ENCODE data around the gene ZNF630. TPM values are rescaled to one million over a fixed set of nuclear protein-coding genes. Genes with fewer than 3 reads are reported as not detected.
"Not testable (repeated sequence)": the region's sequence is repeated elsewhere in the genome, so short reads cannot be mapped to it uniquely, and the experiment has no call there.

The ZNF630 gene
- polyA plus RNA-seq, 4 donors: 0.54 to 3.3 (median 2.1) TPM

DNA sequence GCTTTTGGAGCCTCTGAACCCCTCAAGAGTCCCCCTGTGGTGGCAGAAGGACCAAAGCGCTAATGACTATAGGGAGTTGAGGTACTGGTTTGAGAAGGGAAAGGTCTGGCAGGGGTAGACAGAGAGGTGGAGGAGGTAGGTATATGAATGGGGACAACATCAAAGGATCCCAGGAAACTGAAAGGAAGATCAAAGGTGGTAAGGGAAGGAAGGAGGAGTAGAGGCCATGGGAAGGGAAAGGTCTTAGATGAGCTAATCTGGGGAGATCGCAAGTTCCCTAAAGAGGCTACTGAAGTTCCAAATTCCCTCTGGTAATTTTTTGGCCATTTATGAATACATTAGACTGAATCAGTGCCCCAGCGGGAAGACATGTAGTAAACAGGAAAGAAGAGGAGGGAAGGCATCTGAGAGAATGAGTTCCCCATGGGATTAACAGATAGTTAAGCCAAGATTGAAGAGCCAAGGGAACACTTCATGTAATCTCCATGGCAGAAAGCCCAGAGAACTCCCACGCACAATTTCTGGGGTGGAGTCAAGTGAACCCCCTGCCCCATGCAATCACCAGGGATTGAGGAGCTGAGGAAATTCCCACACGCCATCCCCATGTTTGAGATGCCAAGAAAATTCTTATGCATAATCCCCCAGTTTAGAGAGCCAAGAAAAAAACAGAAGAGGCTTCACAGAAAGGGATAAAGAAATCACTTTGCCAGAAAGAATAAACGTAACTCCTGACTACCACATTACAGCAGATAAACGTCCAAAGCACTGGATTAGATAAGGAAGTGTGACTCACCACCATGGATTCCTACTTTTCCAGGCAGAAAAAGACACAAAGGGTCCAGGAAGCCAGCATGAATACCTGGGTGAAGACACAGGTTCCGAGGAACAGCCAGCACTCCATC is 25.8 kb downstream of the ZNF630 start:
- Histone ChIP-seq H3K27ac (ENCODE audit: low read depth in 1 of 3, low read length in 2 of 3) (peak overlapping the region in 1 of 3 donors; percentile 44), H3K4me1 (ENCODE audit: control insufficient read depth in 3 of 3, insufficient read depth in 2 of 3, low read depth in 1 of 3, low read length in 2 of 3) (no peaks in the 10 kb centered on the region), H3K27me3 (ENCODE audit: control insufficient read depth in 3 of 3, insufficient read depth in 3 of 3, low read length in 3 of 3) (no peaks in the 10 kb centered on the region), H3K36me3 (ENCODE audit: control insufficient read depth in 3 of 3, insufficient read depth in 2 of 3, low read depth in 1 of 3, low read length in 3 of 3) (peaks cover 0 to 2% (median 0%) of the 10 kb centered on the region in 3 donors), H3K9me3 (ENCODE audit: control insufficient read depth in 2 of 2, insufficient read depth in 1 of 2, low read depth in 1 of 2, low read length in 1 of 2) (no peaks in the 10 kb centered on the region), H3K4me3 (ENCODE audit: low read depth in 1 of 3, low read length in 3 of 3) (no peak overlapping the region)
- DNase-seq (no peak), FAIRE-seq (no peak)
- 56 to 70% (median 57%) methylated on average over 8 of the region's 8 CpGs for WGBS, 3 donors

DNA sequence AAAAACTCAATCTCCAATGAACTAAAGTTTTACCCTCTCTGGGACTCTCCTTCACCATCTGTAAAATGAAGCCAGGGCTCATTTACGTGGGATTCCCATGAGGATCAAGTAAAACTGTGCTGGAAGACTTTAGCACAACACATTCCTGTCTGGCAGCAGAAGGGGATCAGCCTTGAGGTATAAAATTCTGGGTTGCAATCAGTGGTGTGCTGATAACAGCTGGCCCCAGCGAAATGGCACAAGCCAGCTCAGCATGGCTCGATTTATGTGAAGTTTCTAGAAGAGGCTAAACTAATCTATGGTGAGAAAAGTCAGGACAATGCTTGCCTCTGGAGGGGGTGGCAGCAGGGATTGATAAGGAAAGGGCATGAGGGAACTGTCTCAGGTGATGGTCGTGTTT is 28.4 kb downstream of the ZNF630 start:
- Histone ChIP-seq H3K4me3 (ENCODE audit: low read depth in 1 of 3, low read length in 3 of 3) (no peak overlapping the region), H3K27me3 (ENCODE audit: control insufficient read depth in 3 of 3, insufficient read depth in 3 of 3, low read length in 3 of 3) (no peaks in the 10 kb centered on the region), H3K36me3 (ENCODE audit: control insufficient read depth in 3 of 3, insufficient read depth in 2 of 3, low read depth in 1 of 3, low read length in 3 of 3) (peaks cover 0 to 2% (median 0%) of the 10 kb centered on the region in 3 donors), H3K27ac (ENCODE audit: low read depth in 1 of 3, low read length in 2 of 3) (no peak overlapping the region), H3K9me3 (ENCODE audit: control insufficient read depth in 2 of 2, insufficient read depth in 1 of 2, low read depth in 1 of 2, low read length in 1 of 2) (no peaks in the 10 kb centered on the region), H3K4me1 (ENCODE audit: control insufficient read depth in 3 of 3, insufficient read depth in 2 of 3, low read depth in 1 of 3, low read length in 2 of 3) (no peaks in the 10 kb centered on the region)
- 69 to 84% (median 77%) methylated on average over 4 of the region's 4 CpGs for WGBS, 3 donors
- FAIRE-seq: no peak
- DNase-seq: no peak

DNA sequence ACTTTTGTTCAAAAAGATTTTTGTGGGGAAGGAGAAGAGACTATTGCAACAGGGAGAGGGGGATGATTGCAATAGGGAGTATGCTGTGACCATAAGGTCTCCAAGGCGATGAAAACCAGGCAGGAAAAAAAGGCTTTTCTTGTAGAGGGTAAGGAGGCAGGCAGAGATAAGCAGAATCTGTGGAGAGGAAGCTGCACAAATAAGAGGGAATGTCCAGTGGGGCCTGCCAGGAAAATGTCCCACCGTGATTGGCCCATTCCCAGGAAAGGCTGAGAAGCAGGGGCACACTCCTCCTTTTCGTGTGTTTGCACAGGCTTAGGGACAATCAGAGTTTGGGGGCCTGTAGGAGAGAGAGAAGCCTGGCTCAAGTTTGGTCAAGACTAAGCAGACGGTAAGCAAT is 35.5 kb downstream of the ZNF630 start:
- 66 to 72% (median 70%) methylated on average over 4 of the region's 4 CpGs for WGBS, 3 donors
- DNase-seq: no peak
- no peak overlapping the region for H3K27ac ChIP-seq (ENCODE audit: low read depth in 1 of 3, low read length in 2 of 3)
- FAIRE-seq: no peak
- no peak overlapping the region for H3K4me3 ChIP-seq (ENCODE audit: low read depth in 1 of 3, low read length in 3 of 3)
- no peaks in the 10 kb centered on the region for H3K36me3 ChIP-seq (ENCODE audit: control insufficient read depth in 3 of 3, insufficient read depth in 2 of 3, low read depth in 1 of 3, low read length in 3 of 3)
- H3K4me1 ChIP-seq (ENCODE audit: control insufficient read depth in 3 of 3, insufficient read depth in 2 of 3, low read depth in 1 of 3, low read length in 2 of 3): no peaks in the 10 kb centered on the region
- H3K9me3 ChIP-seq (ENCODE audit: control insufficient read depth in 2 of 2, insufficient read depth in 1 of 2, low read depth in 1 of 2, low read length in 1 of 2): no peaks in the 10 kb centered on the region
- H3K27me3 ChIP-seq (ENCODE audit: control insufficient read depth in 3 of 3, insufficient read depth in 3 of 3, low read length in 3 of 3): no peaks in the 10 kb centered on the region

- DNase-seq; FAIRE-seq; H3K4me3 ChIP-seq (ENCODE audit: low read depth in 1 of 3, low read length in 3 of 3); H3K36me3 ChIP-seq (ENCODE audit: control insufficient read depth in 3 of 3, insufficient read depth in 2 of 3, low read depth in 1 of 3, low read length in 3 of 3); H3K9me3 ChIP-seq (ENCODE audit: control insufficient read depth in 2 of 2, insufficient read depth in 1 of 2, low read depth in 1 of 2, low read length in 1 of 2); H3K4me1 ChIP-seq (ENCODE audit: control insufficient read depth in 3 of 3, insufficient read depth in 2 of 3, low read depth in 1 of 3, low read length in 2 of 3); H3K27ac ChIP-seq (ENCODE audit: low read depth in 1 of 3, low read length in 2 of 3); H3K27me3 ChIP-seq (ENCODE audit: control insufficient read depth in 3 of 3, insufficient read depth in 3 of 3, low read length in 3 of 3): not testable (repeated sequence)
- 75 to 80% (median 76%) methylated on average over 9 to 10 of the region's 10 CpGs for WGBS, 3 donors
Observed at GRCh38 chrX:48030641-48031173, 40.7 kb downstream of the ZNF630 start.

- FAIRE-seq (no peak), DNase-seq (no peak)
- H3K4me3 ChIP-seq (ENCODE audit: low read depth in 1 of 3, low read length in 3 of 3): no peak overlapping the region
- no peaks in the 10 kb centered on the region for H3K9me3 ChIP-seq (ENCODE audit: control insufficient read depth in 2 of 2, insufficient read depth in 1 of 2, low read depth in 1 of 2, low read length in 1 of 2)
- no peaks in the 10 kb centered on the region for H3K4me1 ChIP-seq (ENCODE audit: control insufficient read depth in 3 of 3, insufficient read depth in 2 of 3, low read depth in 1 of 3, low read length in 2 of 3)
- 82 to 91% (median 89%) methylated on average over 10 of the region's 10 CpGs for WGBS, 3 donors
- peaks cover 0 to 4% (median 0%) of the 10 kb centered on the region in 3 donors for H3K36me3 ChIP-seq (ENCODE audit: control insufficient read depth in 3 of 3, insufficient read depth in 2 of 3, low read depth in 1 of 3, low read length in 3 of 3)
- no peaks in the 10 kb centered on the region for H3K27me3 ChIP-seq (ENCODE audit: control insufficient read depth in 3 of 3, insufficient read depth in 3 of 3, low read length in 3 of 3)
- no peak overlapping the region for H3K27ac ChIP-seq (ENCODE audit: low read depth in 1 of 3, low read length in 2 of 3)
Observed at GRCh38 chrX:48030237-48030636, 41.2 kb downstream of the ZNF630 start.

DNA sequence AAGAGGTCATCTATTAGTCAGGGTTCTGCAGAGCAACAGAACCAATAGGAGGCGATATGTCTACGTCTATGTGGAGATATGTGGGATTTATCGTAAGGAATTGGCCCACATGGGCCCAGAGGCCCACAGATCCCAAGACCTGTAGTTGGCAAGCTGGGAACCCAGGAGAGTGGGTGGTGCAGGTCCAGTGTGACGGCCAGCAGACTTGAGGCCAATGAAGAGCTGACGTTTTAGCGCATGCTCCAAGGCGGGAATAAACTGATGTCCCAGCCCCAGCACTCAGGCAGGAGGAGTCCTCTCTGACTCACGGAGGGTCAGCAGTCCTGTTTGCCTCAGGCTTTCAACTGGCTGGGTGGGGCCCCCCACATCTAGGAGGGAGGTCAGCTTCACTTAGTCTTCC is 43.3 kb downstream of the ZNF630 start:
- Histone ChIP-seq H3K4me3 (ENCODE audit: low read depth in 1 of 3, low read length in 3 of 3) (no peak overlapping the region), H3K4me1 (ENCODE audit: control insufficient read depth in 3 of 3, insufficient read depth in 2 of 3, low read depth in 1 of 3, low read length in 2 of 3) (no peaks in the 10 kb centered on the region), H3K27me3 (ENCODE audit: control insufficient read depth in 3 of 3, insufficient read depth in 3 of 3, low read length in 3 of 3) (no peaks in the 10 kb centered on the region), H3K36me3 (ENCODE audit: control insufficient read depth in 3 of 3, insufficient read depth in 2 of 3, low read depth in 1 of 3, low read length in 3 of 3) (peaks cover 0 to 4% (median 0%) of the 10 kb centered on the region in 3 donors), H3K27ac (ENCODE audit: low read depth in 1 of 3, low read length in 2 of 3) (no peak overlapping the region), H3K9me3 (ENCODE audit: control insufficient read depth in 2 of 2, insufficient read depth in 1 of 2, low read depth in 1 of 2, low read length in 1 of 2) (no peaks in the 10 kb centered on the region)
- FAIRE-seq (no peak), DNase-seq (no peak)
- WGBS, 3 donors: 92 to 99% (median 94%) methylated on average over 8 of the region's 8 CpGs

GRCh38 chrX:48027545-48027944 is 43.9 kb downstream of the ZNF630 start:
- FAIRE-seq; H3K4me3 ChIP-seq (ENCODE audit: low read depth in 1 of 3, low read length in 3 of 3); DNase-seq; H3K9me3 ChIP-seq (ENCODE audit: control insufficient read depth in 2 of 2, insufficient read depth in 1 of 2, low read depth in 1 of 2, low read length in 1 of 2); H3K4me1 ChIP-seq (ENCODE audit: control insufficient read depth in 3 of 3, insufficient read depth in 2 of 3, low read depth in 1 of 3, low read length in 2 of 3); H3K36me3 ChIP-seq (ENCODE audit: control insufficient read depth in 3 of 3, insufficient read depth in 2 of 3, low read depth in 1 of 3, low read length in 3 of 3); H3K27me3 ChIP-seq (ENCODE audit: control insufficient read depth in 3 of 3, insufficient read depth in 3 of 3, low read length in 3 of 3); H3K27ac ChIP-seq (ENCODE audit: low read depth in 1 of 3, low read length in 2 of 3): not testable (repeated sequence)
- WGBS, 3 donors: 67 to 80% (median 72%) methylated on average over 3 to 4 of the region's 4 CpGs

- DNase-seq: peak; percentile 59 to 73
- 2 to 14% (median 7%) methylated on average over 7 of the region's 7 CpGs for WGBS, 3 donors
- FAIRE-seq: no peak
- Histone ChIP-seq H3K9me3 (ENCODE audit: control insufficient read depth in 2 of 2, insufficient read depth in 1 of 2, low read depth in 1 of 2, low read length in 1 of 2) (peaks cover 0 to 5% of the 10 kb centered on the region in 2 donors), H3K27ac (ENCODE audit: low read depth in 1 of 3, low read length in 2 of 3) (no peak overlapping the region), H3K4me3 (ENCODE audit: low read depth in 1 of 3, low read length in 3 of 3) (no peak overlapping the region), H3K36me3 (ENCODE audit: control insufficient read depth in 3 of 3, insufficient read depth in 2 of 3, low read depth in 1 of 3, low read length in 3 of 3) (peaks cover 0 to 4% (median 0%) of the 10 kb centered on the region in 3 donors), H3K27me3 (ENCODE audit: control insufficient read depth in 3 of 3, insufficient read depth in 3 of 3, low read length in 3 of 3) (no peaks in the 10 kb centered on the region), H3K4me1 (ENCODE audit: control insufficient read depth in 3 of 3, insufficient read depth in 2 of 3, low read depth in 1 of 3, low read length in 2 of 3) (no peaks in the 10 kb centered on the region)
Observed at GRCh38 chrX:48025561-48025960, 45.9 kb downstream of the ZNF630 start.

Measured in small intestine (tissue), 7 donors.